GM12878 (cell line): ENCODE measurements around the gene EFCAB3. TPM values are rescaled to one million over a fixed set of nuclear protein-coding genes. Genes with fewer than 3 reads are reported as not detected.

ENCODE experiments used
- polyA plus RNA-seq, 11 experiments: library from polyadenylated mRNA; depleted of rRNA in 4 of 11; unstranded in 6 of 11; stranded (reverse) in 5 of 11; fragments of >200 nt; fragmentation: Nextera tagmentation in 4 of 11; fragmentation: Illumina TruSeq in 1 of 11; extraction: Ambion mirVana in 4 of 11; extraction: Trizol in 1 of 11; gene quantifications; 1 replicate in 1 of 11; 2 replicates in 10 of 11; pipeline versions ENCODE4 v1.2.1 to v1.2.3, GENCODE V29; 2011 to 2016; ENCODE audit warnings: inconsistent platforms in 2 of 11, missing spikeins in 2 of 11, low read depth in 1 of 11
- small RNA-seq: library from RNA; depleted of rRNA; stranded (forward); fragments of <200 nt; gene quantifications from one replicate; pipeline ENCODE3, GENCODE V24; 2014
- total RNA-seq, 4 experiments: library from RNA; depleted of rRNA in 3 of 4; stranded (reverse); fragments of >200 nt in 3 of 4; fragmentation: Illumina TruSeq in 1 of 4; extraction: Trizol in 1 of 4; gene quantifications; 2 replicates each; pipeline versions ENCODE4 v1.2.1 to v1.2.3, GENCODE V29; 2013 to 2021

Gene EFCAB3
- total and polyA plus RNA-seq, 10 of the 15 experiments (the other 5 are each of a cell fraction or from before 2014, with no cell fraction given), result not detected

Small RNAs within 50 kb of the gene (small RNA-seq; reads per million reads assigned to genes)
- gene RNU7-52P, result not detected

Other genes starting within 250 kb of the EFCAB3 start
- gene METTL2A, start 43.3 kb downstream of the EFCAB3 start, total RNA-seq (2014; rRNA removed), result 26.0 and 26.8 TPM in 2 replicates
- gene METTL2A, start 43.3 kb downstream of the EFCAB3 start, total RNA-seq (2014; rRNA removed; fragmentation: Illumina TruSeq; extraction: Trizol), result 23.8 and 27.6 TPM in 2 replicates
- 21.2 and 23.1 TPM in 2 replicates for gene METTL2A, start 43.3 kb downstream of the EFCAB3 start, total RNA-seq (2021)
- 21.9 and 30.5 TPM in 2 replicates for gene METTL2A, start 43.3 kb downstream of the EFCAB3 start, polyA plus RNA-seq (2011; rRNA removed)
- gene METTL2A, start 43.3 kb downstream of the EFCAB3 start, polyA plus RNA-seq (2014; fragmentation: Illumina TruSeq; extraction: Trizol), result 20.6 and 20.8 TPM in 2 replicates
- 10 to 100 TPM; 24.5 to 31.5 TPM for gene METTL2A, start 43.3 kb downstream of the EFCAB3 start, polyA plus RNA-seq (2014; fragmentation: Nextera tagmentation; extraction: Ambion mirVana)
- 18.3 and 19.7 TPM in 2 replicates for gene METTL2A, start 43.3 kb downstream of the EFCAB3 start, polyA plus RNA-seq (2014; rRNA removed)
- 10 to 100 TPM; 29.6 to 34.0 TPM for gene METTL2A, start 43.3 kb downstream of the EFCAB3 start, polyA plus RNA-seq (2016; fragmentation: Nextera tagmentation; extraction: Ambion mirVana)
- gene TLK2, start 98.3 kb downstream of the EFCAB3 start, total RNA-seq (2014; rRNA removed), result 31.6 and 33.6 TPM in 2 replicates
- gene TLK2, start 98.3 kb downstream of the EFCAB3 start, total RNA-seq (2014; rRNA removed; fragmentation: Illumina TruSeq; extraction: Trizol), result 46.2 and 49.7 TPM in 2 replicates
- gene TLK2, start 98.3 kb downstream of the EFCAB3 start, total RNA-seq (2021), result 39.2 and 43.8 TPM in 2 replicates
- gene TLK2, start 98.3 kb downstream of the EFCAB3 start, polyA plus RNA-seq (2011; rRNA removed), result 51.2 and 56.9 TPM in 2 replicates
- gene TLK2, start 98.3 kb downstream of the EFCAB3 start, polyA plus RNA-seq (2014; fragmentation: Illumina TruSeq; extraction: Trizol), result 36.1 and 44.9 TPM in 2 replicates
- 10 to 100 TPM; 12.1 to 14.7 TPM for gene TLK2, start 98.3 kb downstream of the EFCAB3 start, polyA plus RNA-seq (2014; fragmentation: Nextera tagmentation; extraction: Ambion mirVana)
- 22.0 and 23.4 TPM in 2 replicates for gene TLK2, start 98.3 kb downstream of the EFCAB3 start, polyA plus RNA-seq (2014; rRNA removed)
- 10 to 100 TPM; 12.6 to 17.9 TPM for gene TLK2, start 98.3 kb downstream of the EFCAB3 start, polyA plus RNA-seq (2016; fragmentation: Nextera tagmentation; extraction: Ambion mirVana)
- 0.33 and 0.96 TPM in 2 replicates for gene MRC2, start 247.1 kb downstream of the EFCAB3 start, total RNA-seq (2014; rRNA removed)
- 0.18 and 0.23 TPM in 2 replicates for gene MRC2, start 247.1 kb downstream of the EFCAB3 start, total RNA-seq (2014; rRNA removed; fragmentation: Illumina TruSeq; extraction: Trizol)
- 0.87 and 1.2 TPM in 2 replicates for gene MRC2, start 247.1 kb downstream of the EFCAB3 start, total RNA-seq (2021)
- 0.06 and 0.19 TPM in 2 replicates for gene MRC2, start 247.1 kb downstream of the EFCAB3 start, polyA plus RNA-seq (2011; rRNA removed)
- 0.29 TPM in 1 of 2 replicates, not detected in the other for gene MRC2, start 247.1 kb downstream of the EFCAB3 start, polyA plus RNA-seq (2014; fragmentation: Illumina TruSeq; extraction: Trizol)
- under 1 TPM in 1 of 2 experiments, not detected in 1; 0.04 TPM for gene MRC2, start 247.1 kb downstream of the EFCAB3 start, polyA plus RNA-seq (2014; fragmentation: Nextera tagmentation; extraction: Ambion mirVana)
- 0.50 and 0.76 TPM in 2 replicates for gene MRC2, start 247.1 kb downstream of the EFCAB3 start, polyA plus RNA-seq (2014; rRNA removed)
- under 1 TPM; 0.30 to 0.46 TPM for gene MRC2, start 247.1 kb downstream of the EFCAB3 start, polyA plus RNA-seq (2016; fragmentation: Nextera tagmentation; extraction: Ambion mirVana)